Fibroblast of upper back skin (primary cell): Measurements from ENCODE around the gene PGPEP1.
"Not testable (repeated sequence)": the region's sequence is repeated elsewhere in the genome, so short reads cannot be mapped to it uniquely, and the experiment has no call there.

Experiments used
- DNase-seq: peaks from one replicate; pipeline ENCODE4 v3.0.0-alpha.2; 2013

PGPEP1 gene

GRCh38 chr19:18308948-18309325 lies 31.5 kb upstream of the PGPEP1 start:
- DNase-seq: no peak

- no peak for DNase-seq
These were observed 30.8 kb upstream of the PGPEP1 start for GRCh38 chr19:18309525-18310064.

GRCh38 chr19:18310118-18310909 lies 30.1 kb upstream of the PGPEP1 start:
- DNase-seq: no peak

GRCh38 chr19:18310966-18311365 lies 29.4 kb upstream of the PGPEP1 start:
- DNase-seq: no peak

- no peak for DNase-seq
These were observed 28.8 kb upstream of the PGPEP1 start for GRCh38 chr19:18311502-18312091.

- no peak for DNase-seq
These were observed 28.3 kb upstream of the PGPEP1 start for GRCh38 chr19:18312092-18312534.

- no peak for DNase-seq
These were observed 27.0 kb upstream of the PGPEP1 start for GRCh38 chr19:18313398-18313797.

- no peak for DNase-seq
These were observed 22.2 kb upstream of the PGPEP1 start for GRCh38 chr19:18317961-18318800.

GRCh38 chr19:18319591-18320135 lies 20.7 kb upstream of the PGPEP1 start:
- no peak for DNase-seq

- DNase-seq: no peak
These were observed 19.3 kb upstream of the PGPEP1 start for GRCh38 chr19:18320865-18321733.

- DNase-seq: peak; percentile 39
These were observed 18.7 kb upstream of the PGPEP1 start for GRCh38 chr19:18321734-18322102.

GRCh38 chr19:18322318-18322758 lies 18.1 kb upstream of the PGPEP1 start:
- peak; percentile 65 for DNase-seq

- peak; percentile 96 for DNase-seq
These were observed 17.5 kb upstream of the PGPEP1 start, which contains the start of gene LSM4 for GRCh38 chr19:18322759-18323460. Gene LSM4 (minus strand): TSS chr19:18323076. CDS start chr19:18323020, 56 bp downstream.

- not testable (repeated sequence) for DNase-seq
These were observed 16.0 kb upstream of the PGPEP1 start for GRCh38 chr19:18324373-18324731.

GRCh38 chr19:18326772-18327171 lies 13.6 kb upstream of the PGPEP1 start:
- DNase-seq: no peak

GRCh38 chr19:18328340-18329034 lies 11.9 kb upstream of the PGPEP1 start:
- DNase-seq: peak; percentile 98

- DNase-seq: no peak
These were observed 11.4 kb upstream of the PGPEP1 start for GRCh38 chr19:18329035-18329376.

GRCh38 chr19:18330868-18331267 lies 9.5 kb upstream of the PGPEP1 start:
- DNase-seq: no peak

GRCh38 chr19:18332917-18333530 lies 7.4 kb upstream of the PGPEP1 start:
- no peak for DNase-seq

- DNase-seq: no peak
These were observed 6.7 kb upstream of the PGPEP1 start for GRCh38 chr19:18333680-18334079.
